Skeletal muscle cell (primary cell): ENCODE data around the gene MAP4K4.

ENCODE experiments used
- DNase-seq: peaks from one replicate; pipeline ENCODE4 v3.0.0-alpha.2; 2010; ENCODE audit warnings: low read depth
- H3K4me3 ChIP-seq: 2 replicates; pipeline ENCODE4 v1.5.1; 2011; ENCODE audit warnings: low read depth, mild to moderate bottlenecking, control low read depth, low read length, moderate library complexity

The MAP4K4 gene

DNA sequence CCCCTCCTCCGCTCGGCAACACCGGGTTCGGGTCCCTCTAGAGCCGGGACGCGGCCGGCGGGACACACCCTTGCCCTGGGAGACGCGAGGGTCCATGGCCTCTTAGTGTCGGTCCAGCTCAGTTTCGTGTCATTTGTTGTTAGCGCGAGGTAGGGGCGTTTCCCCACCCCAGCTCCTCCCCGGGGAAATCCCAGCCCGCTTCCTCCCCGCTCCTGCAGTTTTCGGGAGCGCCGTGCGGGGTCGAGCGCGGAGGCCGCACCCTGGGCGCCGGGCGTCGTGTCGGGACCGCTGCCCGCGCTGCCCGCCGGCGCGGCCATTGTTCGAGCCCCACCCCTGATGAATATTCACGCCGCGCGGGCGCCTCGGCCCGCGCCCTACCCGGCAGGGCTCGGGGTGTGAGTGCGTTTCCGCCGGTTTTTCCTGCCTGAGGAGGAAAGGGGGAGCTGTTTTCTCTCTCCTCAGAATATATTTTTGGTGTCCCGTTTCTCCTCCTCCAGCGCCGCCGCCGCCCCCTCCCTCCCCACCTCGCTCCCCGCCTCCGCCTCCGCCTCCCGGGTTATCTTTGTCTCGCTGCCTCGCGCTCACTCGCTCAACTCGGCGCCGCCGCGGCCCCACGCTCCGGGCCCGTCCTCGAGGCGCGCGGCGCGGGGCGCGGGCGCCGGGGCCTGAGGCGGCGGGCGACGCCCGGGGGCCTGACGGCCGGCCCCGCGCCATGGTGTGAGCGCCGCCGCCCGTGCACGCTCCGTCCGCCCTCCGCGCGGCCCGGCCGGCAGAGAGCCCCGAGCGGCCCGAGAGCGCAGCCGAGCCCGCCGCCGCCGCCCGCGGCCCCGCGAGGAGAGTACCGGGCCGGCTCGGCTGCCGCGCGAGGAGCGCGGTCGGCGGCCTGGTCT is at the start of gene MAP4K4:
Gene MAP4K4, plus strand, starts transcription at position 584 of the 890 bp plus-strand sequence. CDS start 374 bp downstream, outside the sequence.
- peak; percentile 47 for DNase-seq
- peak within 1 kb of the TSS; percentile 78 for H3K4me3 ChIP-seq

DNA sequence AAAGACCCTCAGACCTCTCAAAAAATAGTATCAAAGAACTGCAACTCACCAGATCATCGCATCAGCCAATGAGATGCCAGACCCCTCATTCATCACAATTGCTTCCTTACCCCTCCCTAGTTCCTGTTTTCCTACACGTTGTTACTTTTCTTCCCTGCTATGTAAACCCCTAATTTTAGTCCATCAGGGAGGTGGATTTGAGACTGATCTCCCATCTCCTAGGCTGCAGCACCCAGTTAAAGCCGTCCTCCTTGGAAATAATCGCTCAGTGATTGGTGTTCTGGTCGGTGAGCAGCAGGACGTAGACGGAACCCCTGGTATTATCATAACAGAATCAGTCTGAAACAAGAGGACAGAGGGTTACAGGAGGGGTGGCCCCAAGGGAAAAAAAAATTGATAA is 44.0 kb upstream of the MAP4K4 start:
- H3K4me3 ChIP-seq = no peak overlapping the region
- DNase-seq = no peak

DNA sequence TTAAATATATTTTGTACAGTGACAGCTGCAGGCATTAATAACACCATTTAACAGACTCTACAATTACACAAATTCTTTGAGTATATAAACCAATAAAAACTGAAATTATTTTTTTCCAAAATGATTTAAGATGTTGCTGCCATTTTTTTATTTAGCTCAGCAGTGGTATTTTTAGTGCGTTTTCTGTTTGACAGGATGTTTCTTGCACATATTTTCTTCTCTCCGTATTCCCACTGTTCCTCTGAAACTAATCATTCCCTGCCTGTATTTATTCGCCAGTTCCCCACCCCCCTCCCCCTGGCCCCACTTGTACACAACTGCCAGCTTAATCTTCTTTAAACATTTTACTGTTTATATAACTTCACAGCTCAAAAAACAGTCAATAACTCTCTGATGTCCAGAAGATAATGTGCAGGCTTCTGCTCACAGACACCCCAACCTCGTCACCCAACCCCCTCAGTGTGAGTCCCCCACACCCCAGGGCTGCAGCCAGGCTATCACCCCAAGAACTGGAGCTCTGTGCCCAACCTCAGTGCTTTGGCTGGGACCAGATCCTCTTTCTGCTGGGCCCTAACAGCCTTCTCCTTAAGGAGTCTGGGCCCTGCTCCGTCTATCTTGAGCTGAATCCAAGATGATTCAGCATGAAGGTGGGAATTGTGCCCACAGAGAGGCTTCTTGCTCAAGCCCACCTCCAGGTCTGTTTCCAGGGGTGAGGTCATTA is 41.6 kb upstream of the MAP4K4 start:
- peak; percentile 65 for DNase-seq
- H3K4me3 ChIP-seq = no peak overlapping the region

DNA sequence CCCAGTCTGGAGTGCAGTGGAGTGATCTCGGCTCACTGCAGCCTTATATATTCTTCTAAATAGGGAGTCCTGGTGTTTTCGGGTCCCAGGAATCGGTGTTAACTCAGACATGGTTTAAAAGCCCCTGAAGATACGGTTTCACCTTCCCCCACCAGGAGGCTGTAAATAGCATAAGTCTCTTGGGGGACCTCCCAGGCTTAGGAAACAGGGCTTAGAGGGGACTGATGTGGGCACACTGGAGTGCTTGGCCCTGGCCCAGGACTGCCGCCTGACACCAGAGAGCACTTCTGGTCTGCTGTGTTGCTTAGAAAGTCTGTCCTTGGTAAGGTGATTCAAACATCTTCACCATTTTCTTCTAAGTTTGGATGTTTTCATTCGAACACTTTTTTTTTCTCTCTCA is 39.7 kb upstream of the MAP4K4 start:
- no peak for DNase-seq
- H3K4me3 ChIP-seq = no peak overlapping the region

DNA sequence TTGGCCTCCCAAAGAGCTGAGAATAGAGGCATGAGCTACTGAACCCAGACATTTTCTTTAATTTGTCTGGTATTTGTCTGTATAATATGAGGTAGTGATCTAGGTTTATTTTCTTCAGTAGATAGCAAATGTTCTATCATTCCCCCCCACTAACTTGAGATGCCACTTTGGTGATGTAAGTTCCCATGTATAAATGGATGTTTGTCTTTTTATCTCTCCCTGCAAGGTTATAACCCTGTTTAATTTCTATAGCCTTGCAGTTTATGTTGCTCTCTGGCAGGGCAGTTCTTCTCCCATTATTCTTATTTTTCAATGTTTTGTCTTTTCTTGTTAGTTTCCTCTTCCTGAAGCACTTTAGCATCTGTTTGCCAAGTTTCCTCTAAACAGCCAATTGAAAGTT is 39.1 kb upstream of the MAP4K4 start:
- no peak for DNase-seq
- H3K4me3 ChIP-seq = no peak overlapping the region

DNA sequence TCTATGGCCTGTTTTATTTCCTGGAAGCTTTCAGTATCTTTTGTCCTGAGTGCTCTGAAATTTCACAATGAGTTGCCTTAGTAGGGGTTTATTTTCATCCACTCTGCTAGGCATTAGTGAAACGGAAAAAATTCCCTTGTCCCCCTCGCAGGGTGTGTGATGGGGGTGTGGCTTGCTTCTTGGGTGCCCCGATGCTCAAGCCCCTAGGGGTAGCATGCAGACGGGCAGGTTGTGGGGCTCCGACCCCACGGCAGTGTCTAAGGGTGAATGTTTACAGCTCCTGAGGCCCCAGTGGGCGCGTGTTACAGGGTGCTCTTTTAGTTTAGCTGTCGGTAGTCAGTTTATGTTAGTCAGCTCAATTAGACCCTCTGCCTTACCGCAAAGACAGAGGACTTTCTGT is 32.2 kb upstream of the MAP4K4 start:
- DNase-seq = no peak
- no peak overlapping the region for H3K4me3 ChIP-seq

DNA sequence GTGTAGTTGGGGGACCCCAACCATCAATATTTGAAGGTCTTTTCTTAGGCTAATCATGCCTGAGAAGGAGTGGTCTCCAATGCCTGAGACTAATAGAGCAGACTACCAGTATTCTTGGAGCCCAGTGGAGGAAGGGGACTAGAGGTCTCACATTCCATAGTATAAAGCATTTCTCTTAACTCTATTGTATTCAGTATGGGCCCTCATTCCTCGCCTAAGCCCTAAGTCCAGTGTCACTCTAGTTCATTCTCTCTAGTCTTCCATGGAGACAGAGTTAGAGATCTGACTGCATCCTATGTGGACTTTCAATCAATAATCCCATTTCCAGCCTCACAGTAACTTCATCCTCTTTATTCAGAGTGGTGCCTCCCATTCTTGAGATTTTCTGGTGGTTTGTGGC is 29.7 kb upstream of the MAP4K4 start:
- H3K4me3 ChIP-seq = no peak overlapping the region
- DNase-seq = no peak

DNA sequence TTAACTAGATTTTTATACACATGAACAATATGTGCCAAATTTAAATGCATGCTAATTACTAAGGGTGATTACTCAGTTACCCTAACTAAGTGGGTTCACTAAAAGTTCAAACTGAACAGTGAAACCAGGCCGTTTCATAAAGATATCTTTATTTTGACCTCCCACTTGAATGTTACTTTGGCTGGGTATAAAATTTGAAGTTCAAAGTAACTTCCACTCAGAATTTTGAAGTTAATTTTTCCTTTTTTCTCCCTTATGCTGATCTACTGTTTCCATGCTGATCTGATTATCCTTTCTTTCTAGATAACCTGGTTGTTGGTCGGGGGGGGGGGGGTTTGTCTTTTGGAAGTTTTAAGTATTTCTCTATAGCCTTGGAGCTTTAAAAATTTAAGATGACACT is 25.5 kb upstream of the MAP4K4 start:
- no peak overlapping the region for H3K4me3 ChIP-seq
- DNase-seq = no peak

DNA sequence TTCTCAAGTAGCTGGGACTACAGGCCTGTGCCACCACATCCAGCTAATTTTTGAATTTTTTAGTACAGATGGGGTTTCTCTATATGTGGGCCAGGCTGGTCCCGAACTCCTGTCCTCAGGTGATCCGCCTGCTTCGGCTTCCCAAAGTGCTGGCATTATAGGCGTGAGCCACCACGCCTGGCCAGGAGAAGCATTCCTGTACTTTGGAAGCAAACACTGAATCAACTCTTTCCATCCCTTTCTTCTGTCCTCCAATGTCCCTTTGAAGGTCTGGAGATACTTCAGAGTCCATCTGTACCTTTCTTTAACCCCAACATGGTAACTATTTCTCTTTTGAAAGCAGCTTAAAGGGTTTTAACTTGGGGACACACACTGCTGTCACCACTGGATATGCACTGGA is 23.6 kb upstream of the MAP4K4 start:
- H3K4me3 ChIP-seq = no peak overlapping the region

DNA sequence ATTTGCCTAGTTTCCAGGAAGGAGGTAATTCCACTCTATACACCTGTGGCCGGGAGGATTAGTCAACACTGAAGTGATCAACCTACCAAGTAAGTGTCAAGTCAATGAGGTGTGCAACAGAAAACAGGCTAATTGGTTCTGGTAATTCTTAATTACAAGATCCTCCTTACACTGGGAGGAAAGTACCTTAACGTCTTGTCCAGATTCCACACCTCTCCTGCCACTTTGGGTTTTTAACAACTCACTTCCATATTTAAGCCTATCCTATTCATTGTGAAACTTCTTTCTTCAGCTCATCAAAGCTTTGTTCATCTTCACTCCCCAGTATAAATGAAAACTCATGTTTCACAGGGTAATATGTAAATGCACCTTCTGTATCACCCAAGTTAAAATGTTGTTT is 22.0 kb upstream of the MAP4K4 start:
- no peak for DNase-seq

More for the DNA sequence above, 23.6 kb upstream of the MAP4K4 start:
- DNase-seq = no peak

DNA sequence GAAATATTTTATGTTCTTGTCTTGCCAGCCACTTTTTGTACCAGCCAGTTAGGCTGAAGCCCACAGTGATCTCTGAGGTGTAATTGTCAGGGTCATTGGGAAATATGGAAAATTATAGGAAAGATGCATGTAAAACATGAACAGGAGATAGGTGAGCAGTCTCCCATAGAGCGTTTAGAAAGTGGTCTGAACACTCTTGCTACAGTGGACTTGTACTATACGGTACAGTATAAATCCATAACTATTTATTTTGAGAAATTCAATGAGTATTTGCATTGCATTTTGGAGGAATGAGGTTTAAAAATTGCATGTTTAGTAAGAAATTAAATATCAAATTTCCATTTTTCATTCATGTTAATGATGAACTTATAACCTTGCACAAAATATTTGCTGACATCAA is 20.8 kb upstream of the MAP4K4 start:
- no peak overlapping the region for H3K4me3 ChIP-seq
- DNase-seq = no peak

More for the DNA sequence above, 22.0 kb upstream of the MAP4K4 start:
- H3K4me3 ChIP-seq = no peak overlapping the region

DNA sequence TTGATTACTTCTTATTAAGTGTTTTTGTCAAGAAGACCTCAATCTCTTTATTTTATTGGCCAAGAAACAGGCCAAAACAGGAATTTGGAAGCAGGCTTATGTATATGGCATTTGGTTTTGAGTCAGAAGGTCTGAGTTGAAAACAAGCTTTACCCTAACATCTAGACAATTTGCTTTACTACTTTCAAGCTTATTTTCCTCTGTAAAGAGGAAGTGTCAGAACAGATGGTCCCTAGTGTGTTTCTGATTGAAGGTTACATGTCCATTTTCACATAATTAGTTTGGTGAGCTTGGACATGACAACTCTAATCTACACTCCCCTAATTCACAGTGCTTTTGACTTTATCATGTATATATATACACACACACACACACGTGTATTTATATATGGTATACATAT is 19.8 kb upstream of the MAP4K4 start:
- no peak overlapping the region for H3K4me3 ChIP-seq
- no peak for DNase-seq

DNA sequence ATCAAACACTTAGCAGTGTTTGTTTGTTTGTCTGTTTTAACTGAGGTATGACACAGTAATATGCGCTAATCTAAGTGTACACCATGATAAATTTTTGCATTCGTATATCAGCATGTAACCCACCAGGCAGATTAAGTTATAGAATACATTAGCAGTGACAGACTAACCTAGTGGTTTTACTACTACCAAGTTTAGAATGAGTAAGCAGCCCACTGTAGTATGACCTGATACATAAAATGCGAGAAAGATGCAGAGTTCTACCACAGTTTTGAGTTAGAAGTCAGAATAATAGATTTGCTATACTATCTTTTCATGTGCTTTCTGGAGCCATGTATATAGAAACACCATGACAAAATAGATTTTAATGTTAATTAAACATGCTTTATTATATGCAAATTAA is 19.1 kb upstream of the MAP4K4 start:
- DNase-seq = no peak
- H3K4me3 ChIP-seq = no peak overlapping the region

DNA sequence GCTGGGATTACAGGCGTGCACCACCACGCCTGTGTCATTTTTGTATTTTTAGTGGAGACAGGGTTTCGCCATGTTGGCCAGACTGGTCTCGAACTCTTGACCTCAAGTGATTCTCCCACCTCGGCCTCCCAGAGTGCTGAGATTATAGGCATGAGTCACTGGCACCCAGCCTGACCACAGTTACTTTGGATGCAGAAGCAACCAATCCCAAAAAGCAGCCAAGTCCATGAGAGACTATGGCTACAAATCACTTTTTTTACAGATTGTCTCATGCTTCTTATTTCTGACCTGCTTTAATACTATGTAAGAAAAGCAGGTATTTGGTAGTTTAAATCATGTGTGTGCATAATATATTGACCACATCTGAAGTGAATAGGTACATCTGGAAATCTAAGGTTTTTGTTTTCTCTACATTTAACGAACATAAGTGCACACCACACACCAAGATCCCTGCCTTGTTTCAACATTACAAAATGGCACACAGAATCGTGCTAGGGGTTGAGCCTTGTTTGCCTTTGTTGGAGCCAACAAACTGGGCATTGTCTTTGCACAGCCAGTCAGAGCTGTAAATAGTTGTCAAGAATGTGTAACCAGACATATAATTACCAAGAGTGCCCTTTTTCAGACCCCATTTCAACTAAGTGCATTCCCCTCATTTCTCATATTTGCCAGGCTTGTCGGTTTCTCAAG is 18.3 kb upstream of the MAP4K4 start:
- H3K4me3 ChIP-seq = no peak overlapping the region
- peak; percentile 67 for DNase-seq

DNA sequence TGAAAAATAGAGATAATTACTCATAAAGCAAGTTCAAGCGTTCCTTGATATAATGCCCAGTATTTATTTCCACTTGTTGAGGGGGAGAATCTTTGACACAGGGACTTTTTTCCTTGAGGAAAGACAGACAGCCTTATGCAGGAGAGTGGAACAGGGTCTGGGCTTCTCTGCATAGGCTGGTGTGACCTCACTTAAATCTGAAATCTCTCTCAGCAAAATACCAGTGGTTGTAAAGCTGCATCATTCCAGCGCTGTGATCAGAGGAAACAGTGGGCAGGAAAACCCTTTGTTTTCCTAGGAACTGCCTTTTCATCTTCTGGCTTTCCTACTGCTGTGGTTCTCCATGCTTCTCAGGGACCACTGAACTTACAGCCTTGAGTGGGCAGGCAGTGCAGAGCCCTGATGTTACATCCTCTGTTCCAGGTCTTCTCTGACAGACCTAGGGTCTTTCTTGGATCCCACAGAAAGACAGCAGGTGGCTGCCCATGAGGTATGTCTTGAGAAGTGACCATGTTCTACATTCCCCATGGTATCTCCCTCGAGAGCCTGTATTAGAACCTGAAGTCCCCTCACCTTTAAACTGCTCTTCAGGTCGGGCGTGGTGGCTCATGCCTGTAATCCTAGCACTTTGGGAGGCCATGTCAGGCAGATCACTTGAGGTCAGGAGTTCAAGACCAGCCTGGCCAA is 17.6 kb upstream of the MAP4K4 start:
- DNase-seq = no peak
- no peak overlapping the region for H3K4me3 ChIP-seq

DNA sequence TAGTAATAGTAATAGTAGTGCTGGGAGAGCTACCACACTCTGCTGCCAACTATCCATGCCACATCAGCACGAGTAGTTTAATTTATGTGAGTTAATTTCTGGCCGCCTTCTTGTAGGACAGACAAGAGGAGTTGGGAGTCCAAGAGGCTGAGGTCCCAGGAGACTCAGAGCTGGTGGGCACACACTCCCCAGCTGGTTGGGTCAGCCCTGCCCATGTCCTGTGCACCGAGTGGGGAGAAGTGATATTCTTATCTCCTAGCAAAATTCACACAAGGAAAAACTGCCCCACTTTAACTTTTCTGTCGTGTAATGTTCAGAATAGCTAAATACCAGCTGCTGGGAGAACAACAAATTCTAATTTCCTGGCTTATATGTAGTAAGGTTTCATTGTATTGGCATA is 15.2 kb upstream of the MAP4K4 start:
- no peak overlapping the region for H3K4me3 ChIP-seq
- DNase-seq = no peak

DNA sequence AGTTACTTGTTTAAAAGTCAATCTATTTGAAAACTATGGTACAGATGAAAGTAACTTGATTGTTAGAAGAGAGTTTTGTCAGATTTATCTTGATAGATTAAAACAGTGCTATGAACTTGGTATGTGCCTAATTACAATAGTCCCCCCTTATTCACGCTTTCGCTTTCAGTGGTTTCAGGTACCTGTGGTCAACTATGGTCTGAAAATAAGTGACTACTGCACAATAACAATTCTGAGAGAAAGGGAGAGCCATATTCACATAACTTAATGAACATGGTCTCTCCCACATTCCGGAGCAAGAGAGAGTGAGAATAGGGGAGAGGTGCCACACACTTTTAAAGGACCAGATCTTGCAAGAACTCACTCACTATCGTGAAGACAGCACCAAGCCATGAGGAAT is 13.2 kb upstream of the MAP4K4 start:
- no peak for DNase-seq
- H3K4me3 ChIP-seq = no peak overlapping the region

DNA sequence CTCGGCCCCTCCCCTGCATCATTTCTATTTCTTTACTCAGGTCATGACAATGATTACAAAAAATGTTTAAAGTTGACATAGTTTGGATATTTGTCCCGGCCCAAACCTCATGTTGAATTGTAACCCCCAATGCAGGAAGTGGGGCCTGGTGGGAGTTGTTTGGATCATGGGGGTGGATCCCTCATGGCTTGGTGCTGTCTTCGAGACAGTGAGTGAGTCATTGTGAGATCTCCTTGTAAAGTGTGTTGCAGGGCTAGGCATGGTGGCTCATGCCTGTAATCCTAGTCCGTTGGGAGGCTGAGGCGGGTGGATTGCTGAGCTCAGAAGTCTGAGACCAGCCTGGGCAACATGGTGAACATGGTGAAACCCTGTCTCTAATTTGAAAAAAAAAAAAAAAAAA is 9.2 kb upstream of the MAP4K4 start:
- no peak for DNase-seq
- H3K4me3 ChIP-seq = no peak overlapping the region

DNA sequence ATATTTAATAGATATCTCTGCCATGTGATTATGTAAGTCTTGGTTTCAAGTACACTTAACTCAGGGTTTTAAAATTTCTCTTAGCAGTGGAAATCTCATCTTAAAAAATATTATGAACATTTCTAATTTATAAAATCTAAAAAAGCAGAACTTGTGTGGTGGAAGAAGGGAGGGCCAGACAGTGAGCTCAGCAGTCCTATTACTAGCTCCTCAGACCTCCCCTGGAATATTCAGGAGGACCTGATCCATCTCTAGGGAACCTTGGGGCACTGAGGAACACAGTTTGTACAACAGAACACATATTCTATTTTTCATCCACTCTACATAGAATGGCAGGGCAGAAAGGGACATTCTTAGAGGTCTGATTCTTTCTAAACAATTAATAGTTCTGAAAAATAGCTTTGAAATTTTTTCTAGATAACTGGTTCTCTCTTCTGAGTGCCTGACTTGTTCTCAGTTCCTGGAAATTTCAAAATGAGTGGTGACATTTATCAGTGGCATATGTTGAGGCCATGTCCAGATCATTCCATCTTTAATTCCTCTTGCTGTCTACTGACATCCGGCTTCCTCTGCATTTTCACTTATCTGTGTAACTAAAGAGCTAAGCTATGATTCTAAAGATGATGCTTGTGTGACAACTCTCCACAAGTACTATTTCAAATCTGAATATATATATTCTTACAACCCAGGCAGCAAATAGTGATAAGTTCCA is 8.2 kb upstream of the MAP4K4 start:
- no peak overlapping the region for H3K4me3 ChIP-seq
- no peak for DNase-seq
